ENCODE data around the gene ORC4.

- TF ChIP-seq, protein P1, sequence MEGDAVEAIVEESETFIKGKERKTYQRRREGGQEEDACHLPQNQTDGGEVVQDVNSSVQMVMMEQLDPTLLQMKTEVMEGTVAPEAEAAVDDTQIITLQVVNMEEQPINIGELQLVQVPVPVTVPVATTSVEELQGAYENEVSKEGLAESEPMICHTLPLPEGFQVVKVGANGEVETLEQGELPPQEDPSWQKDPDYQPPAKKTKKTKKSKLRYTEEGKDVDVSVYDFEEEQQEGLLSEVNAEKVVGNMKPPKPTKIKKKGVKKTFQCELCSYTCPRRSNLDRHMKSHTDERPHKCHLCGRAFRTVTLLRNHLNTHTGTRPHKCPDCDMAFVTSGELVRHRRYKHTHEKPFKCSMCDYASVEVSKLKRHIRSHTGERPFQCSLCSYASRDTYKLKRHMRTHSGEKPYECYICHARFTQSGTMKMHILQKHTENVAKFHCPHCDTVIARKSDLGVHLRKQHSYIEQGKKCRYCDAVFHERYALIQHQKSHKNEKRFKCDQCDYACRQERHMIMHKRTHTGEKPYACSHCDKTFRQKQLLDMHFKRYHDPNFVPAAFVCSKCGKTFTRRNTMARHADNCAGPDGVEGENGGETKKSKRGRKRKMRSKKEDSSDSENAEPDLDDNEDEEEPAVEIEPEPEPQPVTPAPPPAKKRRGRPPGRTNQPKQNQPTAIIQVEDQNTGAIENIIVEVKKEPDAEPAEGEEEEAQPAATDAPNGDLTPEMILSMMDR (IDR thresholded peaks at IDR 0.05; ENCODE audit: poor library complexity) = no peak
- no peak for TF ChIP-seq EZH2 (IDR thresholded peaks at IDR 0.05; ENCODE audit: borderline replicate concordance)
- no peak for TF ChIP-seq EZH2phosphoT487 (IDR thresholded peaks at IDR 0.05; ENCODE audit: low read depth, severe bottlenecking, unreplicated experiment)
These were observed 38.1 kb upstream of the ORC4 start for GRCh38 chr2:148058641-148059040.
